ENCODE results near the gene ADAM11. TPM values are rescaled to one million over a fixed set of nuclear protein-coding genes. Genes with fewer than 3 reads are reported as not detected.

Gene ADAM11
- total and polyA plus RNA-seq, 2 of the 13 experiments (the other 11 are each of a cell fraction or from before 2014, with no cell fraction given): 0.38 to 0.91 TPM

GRCh38 chr17:44738214-44738906, 20.4 kb upstream of the ADAM11 start:
- POLR2A ChIA-PET: interaction anchor here (1.6 kb wide), 1 partner anchor 50 kb away, joined by 3 read pairs; no protein-coding TSS in a partner anchor
- peaks cover 20 to 48% of the 10 kb centered on the region in 2 experiments for H3K36me3 ChIP-seq (replicated peaks in 1 of 2; ENCODE audit: control insufficient read depth in 1 of 2, insufficient read depth in 2 of 2, low read length in 2 of 2)
- intact Hi-C loops (cut with micrococcal nuclease; ENCODE audit: unreplicated experiment): no loop called here
- WGBS (ENCODE audit: low lambda C conversion rate): 80% methylated on average over 3 of the region's 3 CpGs
- H3K27ac ChIP-seq (ENCODE audit: extremely low read length, insufficient read depth, low read length): no peak overlapping the region
- CTCF ChIA-PET (ENCODE audit: low intra/inter-chr PET ratio, low total read pairs): no interaction called here
- BruUV-seq (replicated peaks): no TSS peak
- no peak overlapping the region for H3K9ac ChIP-seq (ENCODE audit: insufficient read depth, low read depth, low read length)
- in situ Hi-C loops (cut with HindIII; ENCODE audit: extremely low pct_ligation_motif_present, low pct_unique_long_range_greater_than_20kb): no loop called here
- no peaks in the 10 kb centered on the region for H4K20me1 ChIP-seq (ENCODE audit: insufficient read depth, low read length)
- H2AFZ ChIP-seq (ENCODE audit: low read length): no peak overlapping the region
- ATAC-seq (no peak), FAIRE-seq (no peak), DNase-seq (ENCODE audit: low spot score) (no peak)
- no peak overlapping the region for H3K4me3 ChIP-seq (replicated peaks in 1 of 3; ENCODE audit: insufficient read depth in 1 of 3, low read depth in 2 of 3, low read length in 3 of 3)
- H3K4me1 ChIP-seq (ENCODE audit: insufficient read depth, low read length): no peaks in the 10 kb centered on the region
- H3K9me3 ChIP-seq (ENCODE audit: low read length): no peaks in the 10 kb centered on the region
- no peaks in the 10 kb centered on the region for H3K79me2 ChIP-seq (ENCODE audit: insufficient read depth, low read length)
- H3K27me3 ChIP-seq (ENCODE audit: control insufficient read depth in 1 of 2, insufficient read depth in 2 of 2, low read length in 2 of 2): no peaks in the 10 kb centered on the region
- H3K4me2 ChIP-seq (ENCODE audit: low read depth, low read length): no peak overlapping the region
- TF ChIP-seq ARHGAP35 (CRISPR knock-in tag; IDR thresholded peaks at IDR 0.05; ENCODE audit: borderline replicate concordance): no peak
- TF ChIP-seq MAFG (CRISPR knock-in tag; IDR thresholded peaks at IDR 0.05): no peak
- no peak for TF ChIP-seq MTERF4 (CRISPR knock-in tag; IDR thresholded peaks at IDR 0.05)
- TF ChIP-seq ZNF546 (CRISPR knock-in tag; conservative IDR thresholded peaks at IDR 0.05): no peak
- TF ChIP-seq RNF219 (CRISPR knock-in tag; IDR thresholded peaks at IDR 0.05): no peak
- TF ChIP-seq ZNF142 (CRISPR knock-in tag; IDR thresholded peaks at IDR 0.05): no peak
- TF ChIP-seq ZMYM4 (CRISPR knock-in tag; IDR thresholded peaks at IDR 0.05): no peak
- no peak for TF ChIP-seq DBP (CRISPR knock-in tag; IDR thresholded peaks at IDR 0.05; ENCODE audit: not compliant biosample characterization)
- no peak for TF ChIP-seq YEATS4 (CRISPR knock-in tag; IDR thresholded peaks at IDR 0.05; ENCODE audit: borderline replicate concordance)
- TF ChIP-seq ZNF775 (CRISPR knock-in tag; IDR thresholded peaks at IDR 0.05; ENCODE audit: borderline replicate concordance): no peak
- TF ChIP-seq BRF2 (CRISPR knock-in tag; IDR thresholded peaks at IDR 0.05): no peak
- TF ChIP-seq ZNF296 (CRISPR knock-in tag; conservative IDR thresholded peaks at IDR 0.05): no peak
